ENCODE data around the gene KAT6B.

Gene KAT6B

DNA sequence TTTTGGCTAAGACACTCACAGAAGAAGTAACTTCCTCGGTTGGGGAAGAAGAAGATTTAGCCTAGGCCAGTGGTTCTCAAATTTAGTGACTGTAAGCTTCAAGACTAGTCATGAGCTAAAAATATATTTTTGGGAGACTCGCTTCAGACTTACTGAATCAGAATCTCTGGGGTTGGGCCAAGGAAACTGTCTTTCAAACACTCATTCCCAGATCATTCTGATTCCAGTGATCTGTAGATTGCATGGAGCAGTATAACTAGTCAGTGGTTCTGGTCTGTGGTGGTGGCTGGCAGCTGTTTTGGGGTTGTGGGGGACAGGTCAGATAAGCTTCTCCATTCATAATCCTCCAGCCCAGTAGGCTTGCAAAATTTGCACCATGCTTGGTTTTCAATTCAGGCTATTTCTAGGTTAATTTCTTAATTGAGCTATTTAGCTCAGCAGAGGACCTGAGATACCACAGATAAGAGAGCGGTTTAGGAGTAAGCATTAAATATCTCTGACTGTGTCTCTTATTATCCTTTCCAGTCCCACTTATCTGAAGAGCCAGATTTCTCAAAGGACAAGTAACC lies 3.8 kb upstream of the KAT6B start:
- TF ChIP-seq TAF1 (IDR thresholded peaks at IDR 0.05; ENCODE audit: borderline replicate concordance, insufficient read depth, low read length): no peak
- TF ChIP-seq FOXP2 (optimal IDR thresholded peaks at IDR 0.05; ENCODE audit: borderline replicate concordance, extremely low read depth, extremely low read length, insufficient read depth): no peak
- TF ChIP-seq, protein P1, sequence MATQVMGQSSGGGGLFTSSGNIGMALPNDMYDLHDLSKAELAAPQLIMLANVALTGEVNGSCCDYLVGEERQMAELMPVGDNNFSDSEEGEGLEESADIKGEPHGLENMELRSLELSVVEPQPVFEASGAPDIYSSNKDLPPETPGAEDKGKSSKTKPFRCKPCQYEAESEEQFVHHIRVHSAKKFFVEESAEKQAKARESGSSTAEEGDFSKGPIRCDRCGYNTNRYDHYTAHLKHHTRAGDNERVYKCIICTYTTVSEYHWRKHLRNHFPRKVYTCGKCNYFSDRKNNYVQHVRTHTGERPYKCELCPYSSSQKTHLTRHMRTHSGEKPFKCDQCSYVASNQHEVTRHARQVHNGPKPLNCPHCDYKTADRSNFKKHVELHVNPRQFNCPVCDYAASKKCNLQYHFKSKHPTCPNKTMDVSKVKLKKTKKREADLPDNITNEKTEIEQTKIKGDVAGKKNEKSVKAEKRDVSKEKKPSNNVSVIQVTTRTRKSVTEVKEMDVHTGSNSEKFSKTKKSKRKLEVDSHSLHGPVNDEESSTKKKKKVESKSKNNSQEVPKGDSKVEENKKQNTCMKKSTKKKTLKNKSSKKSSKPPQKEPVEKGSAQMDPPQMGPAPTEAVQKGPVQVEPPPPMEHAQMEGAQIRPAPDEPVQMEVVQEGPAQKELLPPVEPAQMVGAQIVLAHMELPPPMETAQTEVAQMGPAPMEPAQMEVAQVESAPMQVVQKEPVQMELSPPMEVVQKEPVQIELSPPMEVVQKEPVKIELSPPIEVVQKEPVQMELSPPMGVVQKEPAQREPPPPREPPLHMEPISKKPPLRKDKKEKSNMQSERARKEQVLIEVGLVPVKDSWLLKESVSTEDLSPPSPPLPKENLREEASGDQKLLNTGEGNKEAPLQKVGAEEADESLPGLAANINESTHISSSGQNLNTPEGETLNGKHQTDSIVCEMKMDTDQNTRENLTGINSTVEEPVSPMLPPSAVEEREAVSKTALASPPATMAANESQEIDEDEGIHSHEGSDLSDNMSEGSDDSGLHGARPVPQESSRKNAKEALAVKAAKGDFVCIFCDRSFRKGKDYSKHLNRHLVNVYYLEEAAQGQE (IDR thresholded peaks at IDR 0.05; ENCODE audit: insufficient read depth in 1 of 2, low read depth in 2 of 2, low read length in 2 of 2): no peak
- TF ChIP-seq POLR2AphosphoS5 (IDR thresholded peaks at IDR 0.05; ENCODE audit: low read depth, low read length): no peak
- no peak for TF ChIP-seq SIN3A (IDR thresholded peaks at IDR 0.05; ENCODE audit: borderline replicate concordance, insufficient read depth, low read length)

DNA sequence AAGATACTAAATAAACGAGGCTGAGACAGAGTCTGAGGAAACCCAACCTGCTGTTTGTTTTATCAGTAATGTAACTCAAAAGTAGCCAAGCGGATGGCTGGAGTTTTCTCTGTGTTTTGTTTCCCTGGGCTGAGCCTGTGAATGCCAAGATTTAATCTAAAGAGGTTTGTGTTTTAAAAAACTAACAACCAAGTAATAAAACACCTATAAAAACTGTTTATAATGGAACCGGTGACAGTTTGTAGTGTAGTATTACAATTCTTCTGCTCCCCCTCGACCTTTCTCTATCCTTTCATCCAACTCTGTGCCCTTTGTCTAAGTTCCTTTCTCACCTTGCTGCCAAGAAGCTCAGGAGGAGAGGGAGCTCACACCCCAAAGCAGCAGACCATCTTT lies 2.6 kb upstream of the KAT6B start:
- TF ChIP-seq SIN3A (IDR thresholded peaks at IDR 0.05; ENCODE audit: borderline replicate concordance, insufficient read depth, low read length) (no peak), FOXP2 (optimal IDR thresholded peaks at IDR 0.05; ENCODE audit: borderline replicate concordance, extremely low read depth, extremely low read length, insufficient read depth) (no peak), POLR2AphosphoS5 (IDR thresholded peaks at IDR 0.05; ENCODE audit: low read depth, low read length) (no peak), TAF1 (IDR thresholded peaks at IDR 0.05; ENCODE audit: borderline replicate concordance, insufficient read depth, low read length) (no peak)
- TF ChIP-seq, protein P1 (IDR thresholded peaks at IDR 0.05; ENCODE audit: insufficient read depth in 1 of 2, low read depth in 2 of 2, low read length in 2 of 2): no peak

DNA sequence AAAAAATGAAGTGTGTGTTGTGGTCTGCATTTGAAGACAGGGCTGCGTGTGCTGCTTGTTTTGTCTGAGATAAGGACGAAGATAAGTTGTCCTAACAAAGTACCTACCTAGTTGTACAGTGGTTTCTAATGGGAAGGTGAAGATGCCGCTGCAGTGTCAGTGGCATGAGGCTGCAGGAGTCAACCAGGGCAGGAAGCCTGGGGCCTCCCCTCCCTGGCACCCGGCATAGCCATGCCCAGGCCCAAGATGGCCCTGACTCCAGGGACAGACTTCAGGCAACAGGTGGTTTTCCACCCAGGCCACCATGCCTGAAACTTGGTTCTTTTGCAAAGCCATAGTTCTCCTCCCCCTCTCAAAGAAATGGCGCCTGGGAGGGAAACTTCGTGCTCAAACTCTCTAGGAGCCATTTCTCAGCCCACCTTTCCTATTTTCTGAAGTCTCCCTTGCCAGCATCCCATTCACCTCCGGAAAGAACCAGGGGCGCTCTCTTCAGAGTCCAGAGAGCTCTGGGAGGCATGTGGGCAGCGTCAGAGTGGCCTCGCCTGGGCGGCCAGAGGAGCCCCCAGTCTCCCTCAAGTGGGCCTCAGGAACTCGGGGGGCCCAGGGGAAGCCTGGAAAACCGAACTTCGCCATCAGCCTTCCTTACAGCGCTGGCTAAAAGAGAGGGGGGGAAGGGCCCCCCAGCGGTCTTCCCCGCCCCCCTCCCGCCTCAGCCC lies 2.1 kb upstream of the KAT6B start:
- TF ChIP-seq, protein P1 (IDR thresholded peaks at IDR 0.05; ENCODE audit: insufficient read depth in 1 of 2, low read depth in 2 of 2, low read length in 2 of 2): no peak
- no peak for TF ChIP-seq TAF1 (IDR thresholded peaks at IDR 0.05; ENCODE audit: borderline replicate concordance, insufficient read depth, low read length)
- no peak for TF ChIP-seq SIN3A (IDR thresholded peaks at IDR 0.05; ENCODE audit: borderline replicate concordance, insufficient read depth, low read length)
- TF ChIP-seq FOXP2 (optimal IDR thresholded peaks at IDR 0.05; ENCODE audit: borderline replicate concordance, extremely low read depth, extremely low read length, insufficient read depth): no peak
- no peak for TF ChIP-seq POLR2AphosphoS5 (IDR thresholded peaks at IDR 0.05; ENCODE audit: low read depth, low read length)

DNA sequence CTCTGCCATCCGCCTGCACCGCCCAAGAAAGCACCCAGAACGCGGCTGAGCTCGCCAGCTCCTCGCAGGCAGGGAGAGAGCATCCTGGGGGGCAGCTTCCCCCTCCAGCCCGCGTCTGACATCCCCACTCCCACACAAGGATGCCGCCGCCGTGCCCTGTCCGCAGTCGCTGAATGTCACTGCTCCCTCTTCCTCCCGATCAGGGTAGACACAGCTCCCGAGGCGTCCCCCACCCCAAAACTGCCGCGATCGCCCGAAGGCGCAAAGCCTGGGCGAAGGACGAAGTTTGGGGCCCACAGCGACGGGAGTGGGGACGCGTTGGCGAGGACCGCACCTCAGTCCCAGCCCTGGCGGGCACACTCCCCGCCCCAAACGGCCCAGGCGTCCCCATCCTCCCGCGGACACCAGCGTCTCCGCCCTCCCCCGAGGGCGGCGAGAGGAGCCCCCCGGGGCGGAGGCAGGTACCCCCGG lies 1.5 kb upstream of the KAT6B start:
- TF ChIP-seq SIN3A (IDR thresholded peaks at IDR 0.05; ENCODE audit: borderline replicate concordance, insufficient read depth, low read length): no peak

DNA sequence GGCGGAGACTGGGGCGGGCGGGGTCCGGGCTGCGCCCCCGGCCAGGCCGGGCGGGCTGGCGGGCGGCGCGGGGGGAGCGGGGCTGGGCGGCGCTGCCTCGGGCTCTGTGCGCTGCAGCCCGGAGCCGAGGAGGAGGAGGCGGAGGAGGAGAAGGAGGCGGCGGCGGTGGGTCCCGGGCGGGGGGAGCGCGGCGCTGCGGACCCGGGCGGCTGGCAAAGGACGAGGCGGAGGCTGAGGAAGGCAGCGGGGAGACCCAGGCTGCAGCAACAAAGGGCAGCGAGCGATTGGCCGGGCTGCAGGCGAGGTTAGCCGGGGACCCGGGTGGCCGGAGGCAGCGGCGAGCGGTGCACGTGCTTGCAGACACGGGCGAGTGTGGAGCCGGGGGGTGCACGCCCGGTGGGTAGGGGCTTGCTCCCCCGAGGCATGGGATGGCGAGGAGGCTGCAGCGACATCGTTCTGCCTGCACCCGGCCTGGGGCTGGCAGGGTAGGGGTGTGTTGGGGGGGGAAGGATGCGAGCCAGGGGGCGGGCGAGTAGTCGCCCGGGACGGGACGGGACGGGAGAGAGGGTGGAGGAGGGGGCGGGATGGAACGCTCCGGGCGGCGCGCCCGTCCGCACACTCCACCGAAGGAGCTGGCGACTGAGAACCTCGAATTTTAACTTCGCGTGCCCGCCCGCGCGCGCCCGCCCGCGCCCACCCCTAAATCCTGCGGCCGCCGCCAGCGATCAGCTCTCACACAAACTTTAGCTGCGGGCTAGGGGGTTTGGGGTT lies 844 bp upstream of the KAT6B start:
- peak; percentile 63 for TF ChIP-seq FOXP2 (optimal IDR thresholded peaks at IDR 0.05; ENCODE audit: borderline replicate concordance, extremely low read depth, extremely low read length, insufficient read depth)
- no peak for TF ChIP-seq SIN3A (IDR thresholded peaks at IDR 0.05; ENCODE audit: borderline replicate concordance, insufficient read depth, low read length)
- TF ChIP-seq TAF1 (IDR thresholded peaks at IDR 0.05; ENCODE audit: borderline replicate concordance, insufficient read depth, low read length): 0 out of 2 replicates have a peak, but pooled peaks have one; percentile 14
